MM.1S (cell line): ENCODE results near the gene AUH.

Source experiments
- CTCF ChIP-seq: fragments of 300-600 bp; sonication (generic); IDR thresholded peaks from 2 replicates; pipeline ENCODE4 v1.5.1; 2016; ENCODE audit warnings: antibody characterized with exemption, low read length, mixed read lengths
- EZH2 ChIP-seq: fragments of 300-600 bp; sonication (generic); optimal IDR thresholded peaks from 2 replicates; pipeline ENCODE3; 2017; ENCODE audit warnings: low read depth, mild to moderate bottlenecking, antibody characterized with exemption, low read length, mixed read lengths
- EZH2phosphoT487 ChIP-seq: fragments of 300-600 bp; sonication (generic); IDR thresholded peaks from 2 replicates; pipeline ENCODE4 v1.6.1; 2018; ENCODE audit warnings: antibody characterized with exemption, low read length

DNA sequence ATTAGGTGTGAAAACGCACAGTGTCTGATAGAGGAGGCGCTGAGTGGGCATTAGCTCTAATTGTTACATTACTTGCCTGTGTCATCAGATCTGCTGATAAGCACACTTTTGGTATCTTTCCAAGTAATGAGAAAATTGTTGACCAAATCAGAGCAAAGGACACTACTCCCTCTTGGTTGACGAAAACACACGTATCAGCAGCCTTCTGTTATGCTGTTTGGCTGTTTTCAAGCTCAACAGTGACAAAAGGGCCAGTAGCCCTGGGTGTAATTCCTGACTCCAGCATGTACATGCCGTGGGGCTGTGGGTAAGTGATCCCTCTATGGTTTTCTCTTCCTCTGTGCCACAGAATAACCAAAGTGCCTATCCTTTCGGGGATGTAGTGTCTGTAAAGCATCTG lies 151.4 kb downstream of the AUH start:
- no peak for TF ChIP-seq EZH2phosphoT487
- TF ChIP-seq CTCF = no peak
- no peak for TF ChIP-seq EZH2
